HCT116 (cell line): ENCODE measurements around the gene GTF2H4. TPM values are rescaled to one million over a fixed set of nuclear protein-coding genes. Genes with fewer than 3 reads are reported as not detected.

Source experiments
- ATAC-seq: fragments of 200-7000 bp; cut with Tn5 transposase; 2 replicates; pipeline ENCODE4 v1.9.1; 2020; ENCODE audit warnings: mild to moderate bottlenecking, moderate library complexity
- BruUV-seq: library from RNA; stranded (reverse); fragments of 400-500 nt; replicated peaks from 2 replicates; lab custom pipeline; 2021; lab: Mats Ljungman, UMichigan
- CTCF ChIA-PET: fragments of 300-600 bp; sonication (Branson Sonifier 250); formaldehyde crosslinking; loops from one replicate; lab custom pipeline; 2021; ENCODE audit warnings: antibody characterized with exemption; lab: Charles Lee
- POLR2A ChIA-PET: fragments of 300-600, 350-600 bp; sonication (Branson Sonifier 250); formaldehyde crosslinking; loops from one replicate; lab custom pipeline; 2021; ENCODE audit warnings: antibody characterized with exemption; lab: Charles Lee
- RAD21 ChIA-PET, 2 experiments: fragments of 300-600 bp; sonication (Branson Sonifier 250); formaldehyde crosslinking; loops; one replicate each; lab custom pipeline; 2023; ENCODE audit warnings: low total read pairs in 2 of 2; ENCODE audit not compliant: uncharacterized antibody in 2 of 2, unreplicated experiment in 2 of 2, low non-redundant PET in 1 of 2; lab: Charles Lee
- DNase-seq: peaks from one replicate; pipeline ENCODE4 v3.0.0-alpha.2; 2010; ENCODE audit warnings: low read depth, low spot score
- H2AFZ ChIP-seq: fragments of 200-600 bp; shearing (Covaris generic), sonication (generic); 2 replicates; pipeline ENCODE4 v1.6.1; 2017; ENCODE audit warnings: low read depth, mixed run types, mixed read lengths, antibody characterized with exemption, low read length; ENCODE audit not compliant: poor library complexity, severe bottlenecking
- H3K27ac ChIP-seq: 2 replicates; pipeline ENCODE4 v1.5.1; 2012; ENCODE audit warnings: low read depth, low read length
- H3K27me3 ChIP-seq: fragments of 200-600 bp; sonication (generic); 2 replicates; pipeline ENCODE4 v1.6.1; 2016; ENCODE audit warnings: mixed run types, low read length, mixed read lengths; ENCODE audit not compliant: insufficient read depth
- H3K36me3 ChIP-seq, 2 experiments: fragments of 200-500 bp in 1 of 2; fragments of 200-600 bp in 1 of 2; sonication (Bioruptor generic) in 1 of 2; sonication (generic) in 1 of 2; 2 replicates each; pipeline versions ENCODE4 v1.5.1 to v1.6.1; 2014 to 2016; ENCODE audit warnings: low read length in 2 of 2, inconsistent platforms in 1 of 2, mixed read lengths in 1 of 2, mixed run types in 1 of 2; ENCODE audit not compliant: insufficient read depth in 2 of 2, control insufficient read depth in 1 of 2
- H3K4me1 ChIP-seq, 2 experiments: fragments of 200-600 bp in 1 of 2; sonication (generic) in 1 of 2; 2 replicates each; pipeline versions ENCODE4 v1.5.1 to v1.6.1; 2012 to 2017; ENCODE audit warnings: low read length in 2 of 2, inconsistent platforms in 1 of 2, mild to moderate bottlenecking in 1 of 2, mixed read lengths in 1 of 2, mixed run types in 1 of 2, moderate library complexity in 1 of 2; ENCODE audit not compliant: insufficient read depth in 2 of 2, control insufficient read depth in 1 of 2
- H3K4me2 ChIP-seq: fragments of 200-600 bp; sonication (generic); 2 replicates; pipeline ENCODE4 v1.6.1; 2017; ENCODE audit warnings: mixed run types, low read length, mixed read lengths
- H3K4me3 ChIP-seq, 2 experiments: fragments of 200-600 bp in 1 of 2; sonication (generic) in 1 of 2; replicated peaks in 1 of 2; 2 replicates each; pipeline ENCODE4 v1.5.1; 2011 to 2016; ENCODE audit warnings: low read length in 2 of 2, control low read depth in 1 of 2, low read depth in 1 of 2, mild to moderate bottlenecking in 1 of 2, mixed read lengths in 1 of 2, mixed run types in 1 of 2
- H3K79me2 ChIP-seq: fragments of 200-600 bp; sonication (generic); 2 replicates; pipeline ENCODE4 v1.6.1; 2017; ENCODE audit warnings: mild to moderate bottlenecking, mixed run types, low read length, moderate library complexity, mixed read lengths; ENCODE audit not compliant: insufficient read depth
- H3K9ac ChIP-seq: fragments of 200-600 bp; sonication (generic); 2 replicates; pipeline ENCODE4 v1.6.1; 2016; ENCODE audit warnings: low read length, mixed read lengths
- H3K9me2 ChIP-seq: fragments of 200-600 bp; sonication (generic), shearing (Covaris generic); 2 replicates; pipeline ENCODE4 v1.6.1; 2017; ENCODE audit warnings: mixed run types, mild to moderate bottlenecking, moderate library complexity; ENCODE audit not compliant: insufficient read depth
- H3K9me3 ChIP-seq, 2 experiments: fragments of 200-500 bp in 1 of 2; fragments of 200-600 bp in 1 of 2; sonication (Bioruptor generic) in 1 of 2; sonication (generic) in 1 of 2; 2 replicates each; pipeline ENCODE4 v1.6.1; 2014 to 2017; ENCODE audit warnings: low read length in 2 of 2, mixed read lengths in 2 of 2, inconsistent platforms in 1 of 2, low read depth in 1 of 2, mild to moderate bottlenecking in 1 of 2, mixed run types in 1 of 2, moderate library complexity in 1 of 2; ENCODE audit not compliant: control insufficient read depth in 1 of 2, insufficient read depth in 1 of 2
- H4K20me1 ChIP-seq: fragments of 200-600 bp; sonication (generic), shearing (Covaris generic); 2 replicates; pipeline ENCODE4 v1.6.1; 2017; ENCODE audit warnings: mixed run types, mild to moderate bottlenecking, moderate library complexity; ENCODE audit not compliant: insufficient read depth
- EGR1 ChIP-seq: IDR thresholded peaks from 2 replicates; pipeline ENCODE4 v1.6.1; 2012; ENCODE audit warnings: low read depth
- ELF1 ChIP-seq: IDR thresholded peaks from 2 replicates; pipeline ENCODE4 v1.6.1; 2012; ENCODE audit warnings: low read depth, borderline replicate concordance
- EZH2 ChIP-seq: fragments of 200-600 bp; sonication (generic); IDR thresholded peaks from 2 replicates; pipeline ENCODE4 v1.6.1; 2017; ENCODE audit warnings: antibody characterized with exemption, mixed run types
- MAX ChIP-seq: IDR thresholded peaks from 2 replicates; pipeline ENCODE4 v1.6.1; 2012
- POLR2AphosphoS5 ChIP-seq: IDR thresholded peaks from 2 replicates; pipeline ENCODE4 v1.6.1; 2011; ENCODE audit warnings: mild to moderate bottlenecking, low read depth, low read length, moderate library complexity
- RAD21 ChIP-seq: IDR thresholded peaks from 2 replicates; pipeline ENCODE4 v1.6.1; 2012; ENCODE audit warnings: low read depth, mild to moderate bottlenecking
- SIN3A ChIP-seq: IDR thresholded peaks from 2 replicates; pipeline ENCODE4 v1.6.1; 2012; ENCODE audit warnings: low read depth
- ZFX ChIP-seq: fragments of 450-650 bp; IDR thresholded peaks from 2 replicates; pipeline ENCODE4 v1.6.1; 2017
- intact Hi-C: fragments of 100-400 bp; cut with micrococcal nuclease; formaldehyde crosslinking; loops from 2 replicates; pipeline ENCODE4 v1.10.0; 2022
- total RNA-seq: library from RNA; stranded (reverse); gene quantifications from one replicate; pipeline ENCODE4 v1.2.1, GENCODE V29; 2021; ENCODE audit not compliant: unreplicated experiment

The GTF2H4 gene
- total RNA-seq, 1 experiment from 2014 or later, result 59.7 TPM

- no peak for TF ChIP-seq MAX
- TF ChIP-seq EZH2, result no peak
- no peak for TF ChIP-seq RAD21
- no peak for TF ChIP-seq ELF1
- H2AFZ ChIP-seq, result no peak overlapping the region
- H3K4me2 ChIP-seq, result peak overlapping the region; percentile 99
- H3K79me2 ChIP-seq, result peaks cover 43% of the 10 kb centered on the region
- DNase-seq (no peak), ATAC-seq (no peak)
- POLR2A ChIA-PET, result interaction anchor here (0.6 to 2.2 kb wide), 11 partner anchors 8 to 267 kb away, joined by 3 to 9 read pairs (median 5); partner anchors contain the start of gene IER3
- H3K36me3 ChIP-seq, result no peaks in the 10 kb centered on the region
- CTCF ChIA-PET, result interaction anchor here (0.8 to 3.1 kb wide), 10 partner anchors 24 to 205 kb away, joined by 3 to 16 read pairs (median 3); partner anchors contain the start of gene VARS2
- RAD21 ChIA-PET, result interaction anchor here in 1 of 2 experiments (0.8 to 1.1 kb wide), 2 partner anchors 32 to 54 kb away, joined by 3 read pairs; partner anchors contain the start of gene VARS2
- H3K27ac ChIP-seq, result peak overlapping the region; percentile 99
- no peaks in the 10 kb centered on the region for H3K9me3 ChIP-seq
- no TSS peak for BruUV-seq
- intact Hi-C loops, result no loop called here
- no peaks in the 10 kb centered on the region for H3K9me2 ChIP-seq
- H3K27me3 ChIP-seq, result no peaks in the 10 kb centered on the region
- peak overlapping the region; percentile 92 for H3K9ac ChIP-seq
- H4K20me1 ChIP-seq, result no peaks in the 10 kb centered on the region
- peak overlapping the region; percentile 83 to 87 for H3K4me3 ChIP-seq
- peaks cover 44 to 65% of the 10 kb centered on the region in 2 experiments for H3K4me1 ChIP-seq
These were observed 25.7 kb upstream of the GTF2H4 start for GRCh38 chr6:30882204-30882758.

GRCh38 chr6:30882759-30883684, 25.0 kb upstream of the GTF2H4 start:
- RAD21 ChIA-PET, result interaction anchor here (0.5 to 1.4 kb wide), 6 partner anchors 17 to 155 kb away, joined by 3 to 9 read pairs (median 3); partner anchors contain the start of genes GTF2H4 (in 1 of the 2) and VARS2 (in 1 of the 2)
- no peaks in the 10 kb centered on the region for H3K36me3 ChIP-seq
- peaks cover 47 to 65% of the 10 kb centered on the region in 2 experiments for H3K4me1 ChIP-seq
- CTCF ChIA-PET, result interaction anchor here (0.8 to 3.1 kb wide), 11 partner anchors 23 to 204 kb away, joined by 3 to 16 read pairs (median 3); partner anchors contain the start of gene VARS2
- TSS peak; percentile 80 for BruUV-seq
- no peaks in the 10 kb centered on the region for H3K27me3 ChIP-seq
- H3K9ac ChIP-seq, result peak overlapping the region; percentile 92
- H3K79me2 ChIP-seq, result peaks cover 51% of the 10 kb centered on the region
- ATAC-seq (peak; percentile 54), DNase-seq (peak; percentile 54)
- H3K9me3 ChIP-seq, result no peaks in the 10 kb centered on the region
- peak overlapping the region; percentile 99 for H3K4me2 ChIP-seq
- POLR2A ChIA-PET, result interaction anchor here (0.6 to 2.2 kb wide), 10 partner anchors 43 to 268 kb away, joined by 3 to 9 read pairs (median 5); no protein-coding TSS in a partner anchor
- H3K9me2 ChIP-seq, result no peaks in the 10 kb centered on the region
- H3K4me3 ChIP-seq, result peak overlapping the region; percentile 83 to 87
- TF ChIP-seq SIN3A (no peak), POLR2AphosphoS5 (peak; percentile 67), ELF1 (no peak), ZFX (peak; percentile 61), EGR1 (no peak)
- H4K20me1 ChIP-seq, result no peaks in the 10 kb centered on the region
- peak overlapping the region; percentile 99 for H3K27ac ChIP-seq
- H2AFZ ChIP-seq, result no peak overlapping the region
- intact Hi-C loops, result no loop called here
